ENCODE data around the gene ZNF385D. TPM values are rescaled to one million over a fixed set of nuclear protein-coding genes. Genes with fewer than 3 reads are reported as not detected.

The ZNF385D gene, protein sequence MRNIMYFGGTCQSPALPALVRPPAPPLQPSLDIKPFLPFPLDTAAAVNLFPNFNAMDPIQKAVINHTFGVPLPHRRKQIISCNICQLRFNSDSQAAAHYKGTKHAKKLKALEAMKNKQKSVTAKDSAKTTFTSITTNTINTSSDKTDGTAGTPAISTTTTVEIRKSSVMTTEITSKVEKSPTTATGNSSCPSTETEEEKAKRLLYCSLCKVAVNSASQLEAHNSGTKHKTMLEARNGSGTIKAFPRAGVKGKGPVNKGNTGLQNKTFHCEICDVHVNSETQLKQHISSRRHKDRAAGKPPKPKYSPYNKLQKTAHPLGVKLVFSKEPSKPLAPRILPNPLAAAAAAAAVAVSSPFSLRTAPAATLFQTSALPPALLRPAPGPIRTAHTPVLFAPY
- total RNA-seq = 2.1 and 2.2 TPM in 2 replicates
- long read RNA-seq, partial matches to known transcripts = 0 of 1 reads
- long read RNA-seq, other reads (novel, unspliced or antisense) = 1 of 1 reads

DNA sequence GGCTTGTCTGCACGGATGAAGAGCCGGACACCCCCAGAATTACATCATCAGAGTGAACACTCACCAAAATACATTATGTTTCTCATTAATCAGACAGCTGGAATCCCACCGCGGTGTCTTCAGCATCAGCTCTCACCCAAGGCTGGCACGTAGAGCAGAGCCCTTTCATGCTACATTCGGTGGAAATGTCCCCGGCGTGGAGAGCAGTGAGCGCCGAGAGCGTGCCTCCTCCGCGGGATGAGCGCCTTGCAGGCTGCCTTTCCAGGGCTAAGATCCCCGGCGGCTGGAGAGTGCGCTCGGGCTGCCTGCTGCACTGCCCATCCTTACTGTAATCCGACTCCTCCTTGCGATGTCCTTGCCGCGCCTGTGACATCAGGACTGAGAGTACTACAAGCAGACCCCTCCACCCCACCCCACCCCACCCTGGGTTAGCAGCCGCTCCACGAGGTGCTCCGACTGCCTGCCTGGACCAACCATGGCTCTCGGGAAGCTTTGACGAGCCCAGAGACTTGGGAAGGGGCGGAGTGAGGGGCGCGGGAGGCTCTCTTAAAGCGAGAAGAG is at the start of gene ZNF385D:
TSS of gene ZNF385D (minus strand) at position 380 of the 561 bp plus-strand sequence. CDS start at position 86, 294 bp downstream.
- Mint-ChIP-seq H3K36me3 (ENCODE audit: low read depth) (no peaks in the 10 kb centered on the region), H3K4me1 (peaks cover 25% of the 10 kb centered on the region), H3K4me3 (peak within 1 kb of the TSS; percentile 88), H3K27ac (ENCODE audit: unreplicated experiment) (peak within 1 kb of the TSS; percentile 9), H3K9me3 (no peaks in the 10 kb centered on the region), H3K27me3 (ENCODE audit: low read depth) (peaks cover 35% of the 10 kb centered on the region)
- DNase-seq (ENCODE audit: low read depth, low spot score) = peak; percentile 60
- TF ChIP-seq, protein P1, sequence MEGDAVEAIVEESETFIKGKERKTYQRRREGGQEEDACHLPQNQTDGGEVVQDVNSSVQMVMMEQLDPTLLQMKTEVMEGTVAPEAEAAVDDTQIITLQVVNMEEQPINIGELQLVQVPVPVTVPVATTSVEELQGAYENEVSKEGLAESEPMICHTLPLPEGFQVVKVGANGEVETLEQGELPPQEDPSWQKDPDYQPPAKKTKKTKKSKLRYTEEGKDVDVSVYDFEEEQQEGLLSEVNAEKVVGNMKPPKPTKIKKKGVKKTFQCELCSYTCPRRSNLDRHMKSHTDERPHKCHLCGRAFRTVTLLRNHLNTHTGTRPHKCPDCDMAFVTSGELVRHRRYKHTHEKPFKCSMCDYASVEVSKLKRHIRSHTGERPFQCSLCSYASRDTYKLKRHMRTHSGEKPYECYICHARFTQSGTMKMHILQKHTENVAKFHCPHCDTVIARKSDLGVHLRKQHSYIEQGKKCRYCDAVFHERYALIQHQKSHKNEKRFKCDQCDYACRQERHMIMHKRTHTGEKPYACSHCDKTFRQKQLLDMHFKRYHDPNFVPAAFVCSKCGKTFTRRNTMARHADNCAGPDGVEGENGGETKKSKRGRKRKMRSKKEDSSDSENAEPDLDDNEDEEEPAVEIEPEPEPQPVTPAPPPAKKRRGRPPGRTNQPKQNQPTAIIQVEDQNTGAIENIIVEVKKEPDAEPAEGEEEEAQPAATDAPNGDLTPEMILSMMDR (conservative IDR thresholded peaks at IDR 0.05) = no peak

DNA sequence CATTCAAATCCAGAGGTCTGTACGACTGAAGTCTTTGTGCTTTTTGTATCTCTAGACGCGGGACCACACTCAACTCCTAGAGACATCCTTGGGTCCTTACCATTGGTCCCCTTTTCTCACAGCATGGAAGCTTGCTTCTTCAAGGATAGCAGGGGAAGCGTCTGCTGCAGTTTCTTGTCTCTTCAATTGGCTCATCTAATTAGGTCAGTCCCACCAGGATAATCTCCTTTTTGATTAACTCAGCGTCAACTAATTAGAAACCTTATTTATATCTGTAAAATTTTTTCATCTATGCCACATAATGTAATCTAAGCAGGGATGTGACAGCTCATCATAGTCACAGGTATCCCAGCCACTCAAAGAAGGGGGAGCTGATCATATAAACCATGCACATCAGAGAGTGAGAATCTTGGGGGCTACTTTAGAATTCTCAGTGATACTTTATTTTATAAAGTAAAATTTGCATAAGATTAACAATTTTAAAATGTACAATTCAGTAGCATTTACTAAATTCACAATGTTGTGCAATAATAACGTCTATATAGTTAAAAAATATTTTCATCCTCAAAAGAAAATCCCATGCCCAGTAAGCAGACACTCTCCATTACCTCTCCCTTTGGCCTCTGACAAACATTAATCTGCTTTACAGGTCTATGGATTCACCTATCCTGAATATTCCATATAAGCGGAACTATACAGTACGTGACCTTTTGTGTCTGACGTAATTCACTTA is 47.5 kb upstream of the ZNF385D start:
- Mint-ChIP-seq H3K4me1 (no peaks in the 10 kb centered on the region), H3K4me3 (no peak overlapping the region), H3K27ac (ENCODE audit: unreplicated experiment) (no peak overlapping the region), H3K9me3 (peaks cover 8% of the 10 kb centered on the region), H3K27me3 (ENCODE audit: low read depth) (no peaks in the 10 kb centered on the region), H3K36me3 (ENCODE audit: low read depth) (no peaks in the 10 kb centered on the region)
- no peak for DNase-seq (ENCODE audit: low read depth, low spot score)
- TF ChIP-seq, protein P1 (conservative IDR thresholded peaks at IDR 0.05) = no peak

DNA sequence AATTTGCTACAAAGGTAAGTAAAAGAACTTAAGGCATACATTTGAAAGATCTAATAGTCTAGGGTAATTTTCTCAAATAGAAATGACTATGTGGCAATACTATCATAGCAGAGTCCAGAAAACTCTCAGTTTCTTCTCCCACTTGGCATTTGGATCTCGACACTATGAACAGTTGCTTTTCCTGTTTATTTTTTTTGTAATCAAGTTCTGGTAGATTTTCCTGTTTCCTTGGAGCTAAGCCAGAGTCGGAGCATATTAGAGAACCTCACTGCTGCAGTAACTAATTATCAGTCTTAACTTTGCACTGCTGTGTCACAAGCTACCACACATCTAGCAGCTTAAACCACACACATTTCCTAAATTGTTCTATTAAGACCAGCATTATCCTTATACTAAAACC is 44.9 kb upstream of the ZNF385D start:
- Mint-ChIP-seq H3K36me3 (ENCODE audit: low read depth) (no peaks in the 10 kb centered on the region), H3K9me3 (peaks cover 8% of the 10 kb centered on the region), H3K4me1 (no peaks in the 10 kb centered on the region), H3K4me3 (no peak overlapping the region), H3K27ac (ENCODE audit: unreplicated experiment) (no peak overlapping the region), H3K27me3 (ENCODE audit: low read depth) (no peaks in the 10 kb centered on the region)
- no peak for DNase-seq (ENCODE audit: low read depth, low spot score)
- TF ChIP-seq, protein P1 (conservative IDR thresholded peaks at IDR 0.05) = no peak

DNA sequence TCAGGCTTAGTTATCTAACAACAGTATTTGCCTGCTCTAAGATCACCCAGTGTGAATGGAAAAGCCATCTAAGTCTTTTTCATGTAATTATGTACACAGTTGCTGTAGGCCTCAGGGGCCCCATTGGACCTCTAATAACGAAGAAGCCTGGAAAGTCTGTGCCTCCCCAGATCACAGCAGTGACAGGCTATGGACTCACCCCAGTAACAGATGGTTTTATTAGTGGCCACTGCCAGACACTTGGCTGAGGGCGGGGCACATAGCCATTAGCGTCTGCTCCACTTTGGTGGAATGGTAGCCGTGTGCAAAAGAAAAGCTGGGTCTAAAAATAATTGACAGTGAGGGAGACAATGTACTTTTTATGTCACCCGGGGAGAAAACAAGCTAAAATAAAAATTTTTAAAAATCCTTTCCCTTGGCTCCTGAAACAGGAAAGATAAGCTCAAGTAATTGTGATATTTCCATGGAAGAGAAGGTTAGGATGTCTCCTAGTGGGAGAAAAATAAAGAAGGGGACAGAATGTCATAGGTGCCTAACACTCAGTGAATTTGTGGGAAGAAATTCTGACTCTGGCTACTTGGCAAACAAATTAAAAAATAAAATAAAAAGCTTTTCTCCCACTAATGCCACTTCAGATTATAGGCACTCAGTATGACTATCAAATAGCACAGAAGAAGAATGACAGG is 44.3 kb upstream of the ZNF385D start:
- Mint-ChIP-seq H3K9me3 (peaks cover 8% of the 10 kb centered on the region), H3K27ac (ENCODE audit: unreplicated experiment) (no peak overlapping the region), H3K27me3 (ENCODE audit: low read depth) (no peaks in the 10 kb centered on the region), H3K4me3 (no peak overlapping the region), H3K4me1 (no peaks in the 10 kb centered on the region), H3K36me3 (ENCODE audit: low read depth) (no peaks in the 10 kb centered on the region)
- no peak for DNase-seq (ENCODE audit: low read depth, low spot score)
- TF ChIP-seq, protein P1 (conservative IDR thresholded peaks at IDR 0.05) = no peak

DNA sequence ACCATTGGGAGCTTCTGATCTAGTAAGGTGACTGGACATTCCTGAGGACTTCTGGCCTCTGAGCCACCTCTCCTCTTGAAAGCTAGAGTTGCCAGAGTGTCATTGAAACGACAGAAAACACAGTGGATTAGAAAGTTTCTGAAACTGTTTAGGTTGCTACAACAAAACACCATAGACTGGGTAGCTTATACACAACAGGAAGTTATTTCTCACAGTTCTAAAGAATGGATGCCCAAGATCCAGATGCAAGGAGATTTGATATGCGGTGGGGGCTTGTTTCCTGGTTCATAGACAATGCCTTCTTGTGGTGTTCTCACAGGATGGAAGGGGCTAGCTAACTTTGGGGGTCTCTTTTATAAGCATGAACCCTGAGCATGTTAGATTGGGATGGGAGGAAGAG is 43.3 kb upstream of the ZNF385D start:
- peaks cover 7% of the 10 kb centered on the region for H3K9me3 Mint-ChIP-seq
- no peaks in the 10 kb centered on the region for H3K4me1 Mint-ChIP-seq
- H3K27me3 Mint-ChIP-seq (ENCODE audit: low read depth) = no peaks in the 10 kb centered on the region
- H3K36me3 Mint-ChIP-seq (ENCODE audit: low read depth) = no peaks in the 10 kb centered on the region
- TF ChIP-seq, protein P1 (conservative IDR thresholded peaks at IDR 0.05) = no peak
- peak overlapping the region; percentile 62 for H3K27ac Mint-ChIP-seq (ENCODE audit: unreplicated experiment)
- H3K4me3 Mint-ChIP-seq = no peak overlapping the region
- no peak for DNase-seq (ENCODE audit: low read depth, low spot score)
